Mesothelial cell of epicardium (in vitro differentiated cells): ENCODE data around the gene ARHGAP35. TPM values are rescaled to one million over a fixed set of nuclear protein-coding genes. Genes with fewer than 3 reads are reported as not detected.

Source experiments
- DNase-seq, 2 experiments: peaks; one replicate each; pipeline ENCODE4 v3.0.0; 2021; ENCODE audit warnings: low spot score in 2 of 2; ENCODE audit not compliant: unreplicated experiment in 2 of 2
- H3K27ac Mint-ChIP-seq: 2 replicates; pipeline ENCODE4 v1.8.0; 2021; ENCODE audit warnings: mixed read lengths
- H3K27me3 Mint-ChIP-seq: 2 replicates; pipeline ENCODE4 v1.8.0; 2021; ENCODE audit warnings: low read depth, mixed read lengths
- H3K36me3 Mint-ChIP-seq: 2 replicates; pipeline ENCODE4 v1.8.0; 2021; ENCODE audit warnings: mixed read lengths
- H3K4me1 Mint-ChIP-seq: 2 replicates; pipeline ENCODE4 v1.8.0; 2021; ENCODE audit warnings: mixed read lengths
- H3K4me3 Mint-ChIP-seq: 2 replicates; pipeline ENCODE4 v1.8.0; 2021; ENCODE audit warnings: mild to moderate bottlenecking, moderate library complexity, mixed read lengths
- H3K9me3 Mint-ChIP-seq: 2 replicates; pipeline ENCODE4 v1.8.0; 2021; ENCODE audit warnings: mixed read lengths
- total RNA-seq: library from RNA; stranded (reverse); gene quantifications from 3 replicates; pipeline ENCODE4 v1.2.1, GENCODE V29; 2021
- TF ChIP-seq, protein P1 (sequence below): fragments of 200-600 bp; sonication (generic); IDR thresholded peaks from one replicate; pipeline ENCODE4 v1.5.0; 2021; ENCODE audit warnings: antibody characterized with exemption; ENCODE audit not compliant: unreplicated experiment

The ARHGAP35 gene
- total RNA-seq, 1 donor from 2014 or later = 77.9 TPM

DNA sequence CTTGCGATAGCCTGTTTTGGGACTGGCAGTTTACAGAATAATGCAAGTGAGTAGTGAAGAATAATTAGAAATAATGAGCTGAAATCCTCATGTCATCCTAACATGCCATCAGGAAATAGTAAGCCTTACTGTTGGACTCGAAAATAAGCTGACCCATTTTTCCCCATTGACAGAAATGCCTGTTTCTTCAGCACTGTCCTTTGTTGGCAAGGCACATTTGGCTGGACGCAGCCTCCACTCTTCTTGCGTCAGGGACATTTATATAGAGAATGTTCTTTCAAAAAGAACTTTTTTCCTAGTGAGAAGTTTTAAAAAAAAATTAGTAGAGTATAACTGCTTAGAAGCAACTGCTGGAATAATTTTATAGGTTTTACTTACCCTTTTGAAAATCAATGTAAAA, 47.1 kb downstream of the ARHGAP35 start:
- no peak overlapping the region for H3K27ac Mint-ChIP-seq
- TF ChIP-seq, protein P1, sequence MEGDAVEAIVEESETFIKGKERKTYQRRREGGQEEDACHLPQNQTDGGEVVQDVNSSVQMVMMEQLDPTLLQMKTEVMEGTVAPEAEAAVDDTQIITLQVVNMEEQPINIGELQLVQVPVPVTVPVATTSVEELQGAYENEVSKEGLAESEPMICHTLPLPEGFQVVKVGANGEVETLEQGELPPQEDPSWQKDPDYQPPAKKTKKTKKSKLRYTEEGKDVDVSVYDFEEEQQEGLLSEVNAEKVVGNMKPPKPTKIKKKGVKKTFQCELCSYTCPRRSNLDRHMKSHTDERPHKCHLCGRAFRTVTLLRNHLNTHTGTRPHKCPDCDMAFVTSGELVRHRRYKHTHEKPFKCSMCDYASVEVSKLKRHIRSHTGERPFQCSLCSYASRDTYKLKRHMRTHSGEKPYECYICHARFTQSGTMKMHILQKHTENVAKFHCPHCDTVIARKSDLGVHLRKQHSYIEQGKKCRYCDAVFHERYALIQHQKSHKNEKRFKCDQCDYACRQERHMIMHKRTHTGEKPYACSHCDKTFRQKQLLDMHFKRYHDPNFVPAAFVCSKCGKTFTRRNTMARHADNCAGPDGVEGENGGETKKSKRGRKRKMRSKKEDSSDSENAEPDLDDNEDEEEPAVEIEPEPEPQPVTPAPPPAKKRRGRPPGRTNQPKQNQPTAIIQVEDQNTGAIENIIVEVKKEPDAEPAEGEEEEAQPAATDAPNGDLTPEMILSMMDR = no peak
- no peak overlapping the region for H3K4me3 Mint-ChIP-seq
- no peaks in the 10 kb centered on the region for H3K27me3 Mint-ChIP-seq
- H3K9me3 Mint-ChIP-seq = no peaks in the 10 kb centered on the region
- H3K4me1 Mint-ChIP-seq = peaks cover 43% of the 10 kb centered on the region
- H3K36me3 Mint-ChIP-seq = peaks cover 2% of the 10 kb centered on the region
- no peak for DNase-seq

DNA sequence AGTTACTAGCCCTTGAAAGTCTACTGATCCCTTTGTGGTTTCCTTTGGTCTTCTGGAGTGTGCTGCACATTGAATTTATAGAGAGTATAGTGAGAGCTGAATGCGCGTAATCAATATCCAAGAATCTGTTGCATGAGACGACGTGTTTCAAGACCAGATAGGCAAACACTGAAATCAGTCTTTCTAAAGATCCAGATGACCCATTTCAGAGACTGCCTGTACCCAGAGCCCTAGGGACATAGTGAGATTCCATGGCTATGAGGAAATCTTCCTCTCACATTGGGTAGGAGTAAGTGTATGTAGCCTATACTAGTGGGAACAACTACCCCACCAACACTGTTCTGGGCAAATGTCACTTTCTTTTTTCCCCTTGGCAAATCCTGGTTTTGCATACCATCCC, 48.6 kb downstream of the ARHGAP35 start:
- TF ChIP-seq, protein P1 = no peak
- no peak overlapping the region for H3K4me3 Mint-ChIP-seq
- H3K27ac Mint-ChIP-seq = no peak overlapping the region
- H3K4me1 Mint-ChIP-seq = peaks cover 40% of the 10 kb centered on the region
- no peaks in the 10 kb centered on the region for H3K27me3 Mint-ChIP-seq
- no peak for DNase-seq
- peaks cover 2% of the 10 kb centered on the region for H3K36me3 Mint-ChIP-seq
- H3K9me3 Mint-ChIP-seq = no peaks in the 10 kb centered on the region

Other genes starting within 250 kb of the ARHGAP35 start
- gene PTGIR, start 235.9 kb upstream of the ARHGAP35 start, total RNA-seq = 5.0 to 6.2 TPM (median 5.9 TPM) in 3 replicates
- 7.6 to 13.7 TPM (median 12.2 TPM) in 3 replicates for gene GNG8, start 224.8 kb upstream of the ARHGAP35 start, total RNA-seq
- 48.4 to 50.4 TPM (median 48.8 TPM) in 3 replicates for gene DACT3, start 199.8 kb upstream of the ARHGAP35 start, total RNA-seq
- 73.7 to 75.9 TPM (median 74.7 TPM) in 3 replicates for gene PRKD2, start 143.9 kb upstream of the ARHGAP35 start, total RNA-seq
- gene FKRP, start 114.9 kb upstream of the ARHGAP35 start, total RNA-seq = 34.3 to 40.6 TPM (median 37.0 TPM) in 3 replicates
- 122 to 126 TPM (median 124 TPM) in 3 replicates for gene STRN4, start 114.5 kb upstream of the ARHGAP35 start, total RNA-seq
- gene SLC1A5, start 72.4 kb upstream of the ARHGAP35 start, total RNA-seq = 45.3 to 49.3 TPM (median 48.4 TPM) in 3 replicates
- gene AP2S1, start 10.2 kb upstream of the ARHGAP35 start, total RNA-seq = 97.5 to 109 TPM (median 107 TPM) in 3 replicates
- 3.4 to 3.9 TPM (median 3.9 TPM) in 3 replicates for gene NPAS1, start 158.8 kb downstream of the ARHGAP35 start, total RNA-seq
- gene TMEM160, start 187.6 kb downstream of the ARHGAP35 start, total RNA-seq = 35.4 to 38.1 TPM (median 36.2 TPM) in 3 replicates